Measurements from ENCODE around the gene ZSCAN16.

GRCh38 chr6:28078050-28078449 lies 46.4 kb upstream of the ZSCAN16 start:
- TF ChIP-seq, protein P1, sequence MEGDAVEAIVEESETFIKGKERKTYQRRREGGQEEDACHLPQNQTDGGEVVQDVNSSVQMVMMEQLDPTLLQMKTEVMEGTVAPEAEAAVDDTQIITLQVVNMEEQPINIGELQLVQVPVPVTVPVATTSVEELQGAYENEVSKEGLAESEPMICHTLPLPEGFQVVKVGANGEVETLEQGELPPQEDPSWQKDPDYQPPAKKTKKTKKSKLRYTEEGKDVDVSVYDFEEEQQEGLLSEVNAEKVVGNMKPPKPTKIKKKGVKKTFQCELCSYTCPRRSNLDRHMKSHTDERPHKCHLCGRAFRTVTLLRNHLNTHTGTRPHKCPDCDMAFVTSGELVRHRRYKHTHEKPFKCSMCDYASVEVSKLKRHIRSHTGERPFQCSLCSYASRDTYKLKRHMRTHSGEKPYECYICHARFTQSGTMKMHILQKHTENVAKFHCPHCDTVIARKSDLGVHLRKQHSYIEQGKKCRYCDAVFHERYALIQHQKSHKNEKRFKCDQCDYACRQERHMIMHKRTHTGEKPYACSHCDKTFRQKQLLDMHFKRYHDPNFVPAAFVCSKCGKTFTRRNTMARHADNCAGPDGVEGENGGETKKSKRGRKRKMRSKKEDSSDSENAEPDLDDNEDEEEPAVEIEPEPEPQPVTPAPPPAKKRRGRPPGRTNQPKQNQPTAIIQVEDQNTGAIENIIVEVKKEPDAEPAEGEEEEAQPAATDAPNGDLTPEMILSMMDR (IDR thresholded peaks at IDR 0.05; ENCODE audit: low read length) = no peak
- TF ChIP-seq EZH2 (IDR thresholded peaks at IDR 0.05; ENCODE audit: borderline replicate concordance, low read length) = no peak
